ENCODE measurements around the gene DES.

GRCh38 chr2:219470429-219470828 is 52.3 kb downstream of the DES start:
- no peak for TF ChIP-seq CTCF (IDR thresholded peaks at IDR 0.05)
- no peak for TF ChIP-seq POLR2A (IDR thresholded peaks at IDR 0.05)
